Prostate gland (tissue), 2 donors: ENCODE data around the gene TMEM107. TPM values are rescaled to one million over a fixed set of nuclear protein-coding genes. Genes with fewer than 3 reads are reported as not detected.

Source experiments
- DNase-seq: peaks from one replicate; pipeline ENCODE4 v3.0.0-alpha.2; 2019; ENCODE audit warnings: low spot score
- H3K27ac ChIP-seq, 2 donors: fragments of 200-600 bp; sonication (generic); 2 replicates each; pipeline ENCODE4 v1.5.1; 2017 to 2019
- H3K27me3 ChIP-seq: fragments of 200-600 bp; sonication (generic); replicated peaks from 2 replicates; pipeline ENCODE4 v1.5.1; 2019; ENCODE audit not compliant: insufficient read depth
- H3K36me3 ChIP-seq, 2 donors: fragments of 200-600 bp; sonication (generic); 1 replicate in 1 of 2; 2 replicates in 1 of 2; pipeline versions ENCODE4 v1.5.1 to v1.8.1; 2017 to 2019
- H3K4me1 ChIP-seq: fragments of 200-600 bp; sonication (generic); replicated peaks from 2 replicates; pipeline ENCODE4 v1.5.1; 2019
- H3K4me3 ChIP-seq, 2 donors: fragments of 200-600 bp; sonication (generic); 2 replicates each; pipeline ENCODE4 v1.5.1; 2017 to 2019
- H3K9me3 ChIP-seq: fragments of 200-600 bp; sonication (generic); 2 replicates; pipeline ENCODE4 v1.5.1; 2017
- CTCF ChIP-seq, 4 experiments: fragments of 200-600 bp in 2 of 4; fragments of 450-650 bp in 2 of 4; sonication (generic) in 2 of 4; IDR thresholded peaks; 1 replicate in 3 of 4; 2 replicates in 1 of 4; pipeline ENCODE4 v1.5.1; 2016 to 2019; ENCODE audit warnings: antibody characterized with exemption in 4 of 4, mild to moderate bottlenecking in 2 of 4, moderate library complexity in 2 of 4
- POLR2A ChIP-seq: fragments of 450-650 bp; IDR thresholded peaks from one replicate; pipeline ENCODE4 v1.6.1; 2016; ENCODE audit warnings: antibody characterized with exemption, mild to moderate bottlenecking
- POLR2AphosphoS5 ChIP-seq: sonication (generic); formaldehyde crosslinking; IDR thresholded peaks from one replicate; pipeline ENCODE4 v1.6.1; 2017; ENCODE audit warnings: antibody characterized with exemption
- WGBS: methylation state at CpG from one replicate; pipeline ENCODE4 v1.1.5; 2018; 5-methylcytosine and 5-hydroxymethylcytosine counted together
- intact Hi-C: fragments of 100-400 bp; cut with DNase I; formaldehyde crosslinking; loops from one replicate; pipeline ENCODE4 v1.14.2; 2022
- total RNA-seq, 2 donors: library from RNA; depleted of rRNA; stranded (reverse); fragments of >200 nt; gene quantifications; one replicate each; pipeline ENCODE4 v1.1.0, GENCODE V29; 2016

TMEM107 gene
- total RNA-seq, 2 donors from 2014 or later = 8.6 to 13.9 TPM

GRCh38 chr17:8192070-8192815, 16.1 kb upstream of the TMEM107 start:
- H3K4me1 ChIP-seq = peaks cover 14% of the 10 kb centered on the region

GRCh38 chr17:8190506-8190905, 14.3 kb upstream of the TMEM107 start:
- no peak for DNase-seq
- Histone ChIP-seq H3K27me3 (no peaks in the 10 kb centered on the region), H3K27ac (peak overlapping the region; percentile 91 to 95), H3K4me3 (peak overlapping the region in 1 of 2 donors; percentile 85), H3K4me1 (peaks cover 14% of the 10 kb centered on the region), H3K9me3 (no peaks in the 10 kb centered on the region), H3K36me3 (no peaks in the 10 kb centered on the region)
- 48% methylated on average over 6 of the region's 6 CpGs for WGBS
- intact Hi-C loops = no loop called here
- no peak for TF ChIP-seq POLR2A
- TF ChIP-seq CTCF (IDR thresholded peaks at IDR 0.05) = no peak
- TF ChIP-seq POLR2AphosphoS5 = no peak

More at GRCh38 chr17:8192070-8192815, 16.1 kb upstream of the TMEM107 start:
- DNase-seq = peak; percentile 68
- no peaks in the 10 kb centered on the region for H3K27me3 ChIP-seq
- 23% methylated on average over 12 of the region's 12 CpGs for WGBS
- H3K4me3 ChIP-seq = peak overlapping the region in 1 of 2 donors; percentile 11
- peak; percentile 57 for TF ChIP-seq POLR2A
- no peak for TF ChIP-seq CTCF (IDR thresholded peaks at IDR 0.05)
- peak; percentile 89 for TF ChIP-seq POLR2AphosphoS5
- no peaks in the 10 kb centered on the region for H3K9me3 ChIP-seq
- intact Hi-C loops = no loop called here
- H3K27ac ChIP-seq = peak overlapping the region; percentile 41 to 67
- no peaks in the 10 kb centered on the region for H3K36me3 ChIP-seq

- no peaks in the 10 kb centered on the region for H3K9me3 ChIP-seq
- no peaks in the 10 kb centered on the region for H3K27me3 ChIP-seq
- TF ChIP-seq POLR2A (peak; percentile 84), POLR2AphosphoS5 (peak; percentile 98), CTCF (IDR thresholded peaks at IDR 0.05) (peak in 1 of 4 experiments; percentile 11)
- WGBS = under 1% methylated on average over 56 of the region's 70 CpGs
- peak within 1 kb of the TSS; percentile 91 to 95 for H3K27ac ChIP-seq
- peak; percentile 99 for DNase-seq
- peaks cover 14% of the 10 kb centered on the region for H3K4me1 ChIP-seq
- peak within 1 kb of the TSS; percentile 85 to 90 for H3K4me3 ChIP-seq
- intact Hi-C loops = loop anchor here (5.0 kb wide), 2 partner anchors 68 to 107 kb away; partner anchors contain the start of genes HES7 and SLC25A35
- no peaks in the 10 kb centered on the region for H3K36me3 ChIP-seq
Observed at GRCh38 chr17:8189711-8190477, 13.7 kb upstream of the TMEM107 start, which contains the start of gene BORCS6. BORCS6 (minus strand) TSS chr17:8190180; CDS start chr17:8190140, 40 bp downstream.

- Histone ChIP-seq H3K4me3 (peak overlapping the region; percentile 85 to 90), H3K27ac (peak overlapping the region; percentile 91 to 95), H3K27me3 (no peaks in the 10 kb centered on the region), H3K9me3 (no peaks in the 10 kb centered on the region), H3K4me1 (peaks cover 14% of the 10 kb centered on the region), H3K36me3 (no peaks in the 10 kb centered on the region)
- intact Hi-C loops = loop anchor here (5.0 kb wide), 2 partner anchors 67 to 108 kb away; partner anchors contain the start of genes HES7 and SLC25A35
- 5% methylated on average over 42 of the region's 67 CpGs for WGBS
- peak; percentile 11 for DNase-seq
- TF ChIP-seq POLR2A = no peak
- TF ChIP-seq POLR2AphosphoS5 = no peak
- no peak for TF ChIP-seq CTCF (IDR thresholded peaks at IDR 0.05)
Observed at GRCh38 chr17:8189041-8189710, 13.0 kb upstream of the TMEM107 start.
